B cell (primary cell): ENCODE measurements around the gene QRFPR. TPM values are rescaled to one million over a fixed set of nuclear protein-coding genes. Genes with fewer than 3 reads are reported as not detected.

Experiments used
- ATAC-seq: fragments of 200-7000 bp; cut with Tn5 transposase; one replicate; pipeline ENCODE4 v1.10.0; 2021; ENCODE audit warnings: low read depth, mild to moderate bottlenecking, moderate number of reproducible peaks, moderate library complexity
- CTCF ChIA-PET: fragments of 350-600 bp; sonication (Branson Sonifier 250); formaldehyde crosslinking; loops from one replicate; lab custom pipeline; 2021; ENCODE audit warnings: antibody characterized with exemption, inconsistent platforms; lab: Charles Lee
- POLR2A ChIA-PET: fragments of 350-600 bp; sonication (Branson Sonifier 250); formaldehyde crosslinking; loops from one replicate; lab custom pipeline; 2021; ENCODE audit warnings: antibody characterized with exemption; lab: Charles Lee
- DNase-seq: peaks from one replicate; pipeline ENCODE4 v3.0.0; 2013
- H2AFZ ChIP-seq: 2 replicates; pipeline ENCODE4 v1.6.1; 2012; ENCODE audit warnings: mild to moderate bottlenecking, low read depth, low read length; ENCODE audit not compliant: insufficient read depth, poor library complexity, severe bottlenecking
- H3K27ac ChIP-seq, 2 donors: 1 replicate in 1 of 2; 2 replicates in 1 of 2; pipeline ENCODE4 v1.5.1; 2012 to 2013; ENCODE audit warnings: low read length in 2 of 2, mild to moderate bottlenecking in 2 of 2, moderate library complexity in 1 of 2
- H3K27me3 ChIP-seq, 4 experiments: fragments of 200-600 bp in 1 of 4; sonication (generic) in 1 of 4; replicated peaks in 1 of 4; 1 replicate in 2 of 4; 2 replicates in 2 of 4; pipeline versions ENCODE4 v1.6.1 to v1.7.0; 2013 to 2016; ENCODE audit warnings: low read length in 3 of 4, mild to moderate bottlenecking in 2 of 4, mixed read lengths in 1 of 4, moderate library complexity in 1 of 4; ENCODE audit not compliant: insufficient read depth in 4 of 4, control insufficient read depth in 3 of 4; ENCODE audit errors: control extremely low read depth in 1 of 4
- H3K36me3 ChIP-seq, 2 experiments: replicated peaks in 1 of 2; 1 replicate in 1 of 2; 2 replicates in 1 of 2; pipeline versions ENCODE4 v1.6.1 to v1.7.1; 2013; ENCODE audit warnings: low read length in 1 of 2; ENCODE audit not compliant: insufficient read depth in 2 of 2, control insufficient read depth in 1 of 2; ENCODE audit errors: control extremely low read depth in 1 of 2, extremely low read depth in 1 of 2
- H3K4me1 ChIP-seq, 2 donors: fragments of 200-600 bp in 1 of 2; sonication (generic) in 1 of 2; 1 replicate in 1 of 2; 2 replicates in 1 of 2; pipeline versions ENCODE4 v1.5.1 to v1.6.1; 2013 to 2017; ENCODE audit warnings: low read length in 2 of 2; ENCODE audit not compliant: control insufficient read depth in 2 of 2, insufficient read depth in 2 of 2
- H3K4me2 ChIP-seq: replicated peaks from 2 replicates; pipeline ENCODE3; 2012; ENCODE audit warnings: mild to moderate bottlenecking, low read depth, low read length; ENCODE audit not compliant: poor library complexity, severe bottlenecking
- H3K4me3 ChIP-seq, 5 experiments: fragments of 200-600 bp in 1 of 5; sonication (generic) in 1 of 5; 1 replicate in 3 of 5; 2 replicates in 2 of 5; pipeline versions ENCODE4 v1.5.1 to v1.7.0; 2011 to 2016; ENCODE audit warnings: low read length in 4 of 5, mild to moderate bottlenecking in 4 of 5, low read depth in 2 of 5, control low read depth in 1 of 5, moderate library complexity in 1 of 5; ENCODE audit not compliant: insufficient read depth in 1 of 5; ENCODE audit errors: control extremely low read depth in 1 of 5, extremely low read depth in 1 of 5
- H3K79me2 ChIP-seq: fragments of 200-600 bp; sonication (generic); one replicate; pipeline ENCODE4 v1.6.0; 2016; ENCODE audit warnings: low read length; ENCODE audit not compliant: control insufficient read depth, insufficient read depth
- H3K9ac ChIP-seq: fragments of 200-600 bp; sonication (generic); 2 replicates; pipeline ENCODE4 v1.6.1; 2017; ENCODE audit warnings: mild to moderate bottlenecking, low read length, moderate library complexity
- H3K9me3 ChIP-seq, 3 donors: one replicate each; pipeline versions ENCODE4 v1.6.1 to v1.7.1; 2013; ENCODE audit warnings: low read length in 2 of 3; ENCODE audit not compliant: control insufficient read depth in 2 of 3, insufficient read depth in 1 of 3; ENCODE audit errors: control extremely low read depth in 1 of 3
- H4K20me1 ChIP-seq: 2 replicates; pipeline ENCODE4 v1.6.0; 2012; ENCODE audit warnings: mild to moderate bottlenecking, low read length; ENCODE audit not compliant: insufficient read depth, control insufficient read depth, poor library complexity, severe bottlenecking
- H3K27ac Mint-ChIP-seq: one replicate; pipeline ENCODE4 v1.8.0; 2021; ENCODE audit warnings: mixed read lengths
- H3K27me3 Mint-ChIP-seq: one replicate; pipeline ENCODE4 v1.8.0; 2021; ENCODE audit warnings: mixed read lengths
- H3K4me1 Mint-ChIP-seq: one replicate; pipeline ENCODE4 v1.8.0; 2021; ENCODE audit warnings: mixed read lengths
- H3K4me3 Mint-ChIP-seq: one replicate; pipeline ENCODE4 v1.8.0; 2021; ENCODE audit warnings: mixed read lengths
- H3K9me3 Mint-ChIP-seq: one replicate; pipeline ENCODE4 v1.8.0; 2022; ENCODE audit warnings: mixed read lengths; ENCODE audit not compliant: insufficient read depth
- CTCF ChIP-seq: fragments of 200-600 bp; IDR thresholded peaks from one replicate; pipeline ENCODE4 v1.8.0; 2022; ENCODE audit warnings: antibody characterized with exemption, mild to moderate bottlenecking
- EZH2 ChIP-seq: IDR thresholded peaks from 2 replicates; pipeline ENCODE4 v1.6.1; 2012; ENCODE audit warnings: borderline replicate concordance, low read depth, mild to moderate bottlenecking, moderate library complexity, low read length; ENCODE audit not compliant: insufficient read depth, poor library complexity, severe bottlenecking
- WGBS: methylation state at CpG from one replicate; pipeline ENCODE4 v1.1.5; 2013; ENCODE audit warnings: missing lambda C conversion rate; ENCODE audit not compliant: insufficient coverage; 5-methylcytosine and 5-hydroxymethylcytosine counted together
- intact Hi-C: fragments of 100-400 bp; cut with micrococcal nuclease; formaldehyde crosslinking; loops from one replicate; pipeline ENCODE4 v1.10.0; 2022
- polyA plus RNA-seq: library from polyadenylated mRNA; depleted of rRNA; stranded (reverse); fragments of >200 nt; gene quantifications from 2 replicates; pipeline ENCODE4 v1.2.3, GENCODE V29; 2012
- total RNA-seq, 2 donors: library from RNA; stranded (reverse); fragments of 120-200 nt in 1 of 2; gene quantifications; 1 replicate in 1 of 2; 2 replicates in 1 of 2; pipeline versions ENCODE4 v1.2.3 to v1.2.4, GENCODE V29; 2013 to 2022

The QRFPR gene
- total and polyA plus RNA-seq, 2 donors (not counting 1 experiment from before 2014, with no cell fraction given): not detected

- Histone ChIP-seq H2AFZ (no peak overlapping the region), H4K20me1 (no peaks in the 10 kb centered on the region), H3K79me2 (no peaks in the 10 kb centered on the region), H3K36me3 (no peaks in the 10 kb centered on the region), H3K9me3 (no peaks in the 10 kb centered on the region), H3K27ac (no peak overlapping the region), H3K27me3 (no peaks in the 10 kb centered on the region), H3K9ac (no peak overlapping the region), H3K4me3 (no peak overlapping the region), H3K4me1 (no peaks in the 10 kb centered on the region), H3K4me2 (no peak overlapping the region)
- H3K27me3 Mint-ChIP-seq: no peaks in the 10 kb centered on the region
- no peak for TF ChIP-seq CTCF
- no peak for TF ChIP-seq EZH2
- ATAC-seq: no peak
- no peaks in the 10 kb centered on the region for H3K9me3 Mint-ChIP-seq
- POLR2A ChIA-PET: no interaction called here
- H3K27ac Mint-ChIP-seq: no peak overlapping the region
- peaks cover 5% of the 10 kb centered on the region for H3K4me1 Mint-ChIP-seq
- intact Hi-C loops: no loop called here
- no peak for DNase-seq
- no peak overlapping the region for H3K4me3 Mint-ChIP-seq
- CTCF ChIA-PET: no interaction called here
- 87% methylated on average over 7 of the region's 7 CpGs for WGBS
Measured at GRCh38 chr4:121308828-121309227, 72.0 kb downstream of the QRFPR start.

GRCh38 chr4:121308328-121308663 is 72.5 kb downstream of the QRFPR start:
- H3K4me3 Mint-ChIP-seq: no peak overlapping the region
- H3K4me1 Mint-ChIP-seq: peaks cover 5% of the 10 kb centered on the region
- Histone ChIP-seq H3K4me2 (no peak overlapping the region), H3K27me3 (no peaks in the 10 kb centered on the region), H3K79me2 (no peaks in the 10 kb centered on the region), H3K36me3 (no peaks in the 10 kb centered on the region), H2AFZ (no peak overlapping the region), H3K27ac (no peak overlapping the region), H4K20me1 (no peaks in the 10 kb centered on the region), H3K9ac (no peak overlapping the region), H3K4me1 (no peaks in the 10 kb centered on the region), H3K4me3 (no peak overlapping the region), H3K9me3 (no peaks in the 10 kb centered on the region)
- ATAC-seq (no peak), DNase-seq (no peak)
- no peak overlapping the region for H3K27ac Mint-ChIP-seq
- H3K9me3 Mint-ChIP-seq: no peaks in the 10 kb centered on the region
- WGBS: no CpG with 5 or more reads among the region's 1 CpG
- intact Hi-C loops: no loop called here
- TF ChIP-seq EZH2 (no peak), CTCF (no peak)
- ChIA-PET CTCF (no interaction called here), POLR2A (no interaction called here)
- no peaks in the 10 kb centered on the region for H3K27me3 Mint-ChIP-seq
